Panc1 (cell line): ENCODE results near the gene TRAPPC12. TPM values are rescaled to one million over a fixed set of nuclear protein-coding genes. Genes with fewer than 3 reads are reported as not detected.

ENCODE experiments used
- ATAC-seq: fragments of 200-7000 bp; cut with Tn5 transposase; 2 replicates; pipeline ENCODE4 v1.9.1; 2020; ENCODE audit warnings: mild to moderate bottlenecking, moderate library complexity
- BruUV-seq: library from RNA; stranded (reverse); fragments of 400-500 nt; replicated peaks from 2 replicates; lab custom pipeline; 2021; lab: Mats Ljungman, UMichigan
- CTCF ChIA-PET: fragments of 300-600 bp; sonication (Branson Sonifier 250); formaldehyde crosslinking; loops from one replicate; lab custom pipeline; 2022; ENCODE audit warnings: antibody characterized with exemption; lab: Charles Lee
- POLR2A ChIA-PET: fragments of 300-600 bp; sonication (Branson Sonifier 250); formaldehyde crosslinking; loops from one replicate; lab custom pipeline; 2022; ENCODE audit warnings: antibody characterized with exemption; lab: Charles Lee
- DNase-seq: peaks from one replicate; pipeline ENCODE4 v3.0.0-alpha.2; 2010; ENCODE audit warnings: low read depth, low spot score
- H3K27ac ChIP-seq: 2 replicates; pipeline ENCODE4 v1.5.1; 2011; ENCODE audit warnings: mild to moderate bottlenecking, low read length, inconsistent platforms
- H3K27me3 ChIP-seq: fragments of 200-500 bp; sonication (Bioruptor generic); 2 replicates; pipeline ENCODE4 v1.6.0; 2014; ENCODE audit warnings: low read length, inconsistent platforms; ENCODE audit not compliant: control insufficient read depth, insufficient read depth
- H3K36me3 ChIP-seq: fragments of 200-500 bp; sonication (Bioruptor generic); 2 replicates; pipeline ENCODE4 v1.5.1; 2014; ENCODE audit warnings: inconsistent platforms, mild to moderate bottlenecking, low read length, moderate library complexity; ENCODE audit not compliant: control insufficient read depth, insufficient read depth
- H3K4me1 ChIP-seq: 2 replicates; pipeline ENCODE4 v1.5.1; 2011; ENCODE audit warnings: inconsistent platforms, mild to moderate bottlenecking, low read length, moderate library complexity; ENCODE audit not compliant: control insufficient read depth, insufficient read depth
- H3K4me3 ChIP-seq, 2 experiments: 2 replicates each; pipeline ENCODE4 v1.5.1; 2011 to 2012; ENCODE audit warnings: low read depth in 2 of 2, low read length in 2 of 2, mild to moderate bottlenecking in 2 of 2, inconsistent platforms in 1 of 2, moderate library complexity in 1 of 2
- H3K9me3 ChIP-seq: fragments of 200-500 bp; sonication (Bioruptor generic); 2 replicates; pipeline ENCODE4 v1.5.1; 2014; ENCODE audit warnings: low read depth, mild to moderate bottlenecking, inconsistent platforms, low read length, moderate library complexity; ENCODE audit not compliant: control insufficient read depth, insufficient read depth
- POLR2AphosphoS5 ChIP-seq: IDR thresholded peaks from 2 replicates; pipeline ENCODE4 v1.6.1; 2012; ENCODE audit warnings: mild to moderate bottlenecking, low read depth, low read length, moderate library complexity
- SIN3A ChIP-seq: IDR thresholded peaks from 2 replicates; pipeline ENCODE4 v1.6.1; 2012; ENCODE audit warnings: low read depth, mild to moderate bottlenecking, low read length, moderate library complexity, borderline replicate concordance; ENCODE audit not compliant: insufficient read depth
- TCF7L2 ChIP-seq: IDR thresholded peaks from 2 replicates; pipeline ENCODE4 v1.6.1; 2011; ENCODE audit warnings: mild to moderate bottlenecking, low read depth, low read length, inconsistent platforms
- in situ Hi-C: cut with HindIII; loops from 2 replicates; pipeline ENCODE4 v1.10.0; 2016; ENCODE audit warnings: low sequenced_read_pairs, low pct_unique_long_range_greater_than_20kb
- intact Hi-C: fragments of 100-400 bp; cut with micrococcal nuclease; formaldehyde crosslinking; loops from one replicate; pipeline ENCODE4 v1.10.0; 2022; ENCODE audit not compliant: unreplicated experiment
- total RNA-seq: library from RNA; stranded (reverse); gene quantifications from one replicate; pipeline ENCODE4 v1.2.1, GENCODE V29; 2021; ENCODE audit not compliant: unreplicated experiment
- TF ChIP-seq, protein P1 (sequence below): fragments of 450-650 bp; IDR thresholded peaks from 2 replicates; pipeline ENCODE4 v1.5.1; 2017; ENCODE audit warnings: mild to moderate bottlenecking
- TF ChIP-seq, protein P2 (sequence below), 2 experiments: IDR thresholded peaks; 2 replicates each; pipeline ENCODE4 v1.6.1; 2011 to 2012; ENCODE audit warnings: low read depth in 2 of 2, control low read depth in 1 of 2, low read length in 1 of 2, mild to moderate bottlenecking in 1 of 2, moderate library complexity in 1 of 2; ENCODE audit not compliant: insufficient read depth in 1 of 2

Gene TRAPPC12
- total RNA-seq, 1 experiment from 2014 or later: 78.7 TPM

- in situ Hi-C loops (no loop called here), intact Hi-C loops (no loop called here)
- H3K9me3 ChIP-seq: no peaks in the 10 kb centered on the region
- ChIA-PET POLR2A (no interaction called here), CTCF (no interaction called here)
- no peaks in the 10 kb centered on the region; the same call in 1 of the 2 replicates for H3K4me1 ChIP-seq
- no peak for DNase-seq
- H3K27me3 ChIP-seq: no peaks in the 10 kb centered on the region
- TF ChIP-seq, protein P1, sequence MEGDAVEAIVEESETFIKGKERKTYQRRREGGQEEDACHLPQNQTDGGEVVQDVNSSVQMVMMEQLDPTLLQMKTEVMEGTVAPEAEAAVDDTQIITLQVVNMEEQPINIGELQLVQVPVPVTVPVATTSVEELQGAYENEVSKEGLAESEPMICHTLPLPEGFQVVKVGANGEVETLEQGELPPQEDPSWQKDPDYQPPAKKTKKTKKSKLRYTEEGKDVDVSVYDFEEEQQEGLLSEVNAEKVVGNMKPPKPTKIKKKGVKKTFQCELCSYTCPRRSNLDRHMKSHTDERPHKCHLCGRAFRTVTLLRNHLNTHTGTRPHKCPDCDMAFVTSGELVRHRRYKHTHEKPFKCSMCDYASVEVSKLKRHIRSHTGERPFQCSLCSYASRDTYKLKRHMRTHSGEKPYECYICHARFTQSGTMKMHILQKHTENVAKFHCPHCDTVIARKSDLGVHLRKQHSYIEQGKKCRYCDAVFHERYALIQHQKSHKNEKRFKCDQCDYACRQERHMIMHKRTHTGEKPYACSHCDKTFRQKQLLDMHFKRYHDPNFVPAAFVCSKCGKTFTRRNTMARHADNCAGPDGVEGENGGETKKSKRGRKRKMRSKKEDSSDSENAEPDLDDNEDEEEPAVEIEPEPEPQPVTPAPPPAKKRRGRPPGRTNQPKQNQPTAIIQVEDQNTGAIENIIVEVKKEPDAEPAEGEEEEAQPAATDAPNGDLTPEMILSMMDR: no peak
- TF ChIP-seq SIN3A (no peak), TCF7L2 (no peak), POLR2AphosphoS5 (no peak)
- TF ChIP-seq, protein P2, sequence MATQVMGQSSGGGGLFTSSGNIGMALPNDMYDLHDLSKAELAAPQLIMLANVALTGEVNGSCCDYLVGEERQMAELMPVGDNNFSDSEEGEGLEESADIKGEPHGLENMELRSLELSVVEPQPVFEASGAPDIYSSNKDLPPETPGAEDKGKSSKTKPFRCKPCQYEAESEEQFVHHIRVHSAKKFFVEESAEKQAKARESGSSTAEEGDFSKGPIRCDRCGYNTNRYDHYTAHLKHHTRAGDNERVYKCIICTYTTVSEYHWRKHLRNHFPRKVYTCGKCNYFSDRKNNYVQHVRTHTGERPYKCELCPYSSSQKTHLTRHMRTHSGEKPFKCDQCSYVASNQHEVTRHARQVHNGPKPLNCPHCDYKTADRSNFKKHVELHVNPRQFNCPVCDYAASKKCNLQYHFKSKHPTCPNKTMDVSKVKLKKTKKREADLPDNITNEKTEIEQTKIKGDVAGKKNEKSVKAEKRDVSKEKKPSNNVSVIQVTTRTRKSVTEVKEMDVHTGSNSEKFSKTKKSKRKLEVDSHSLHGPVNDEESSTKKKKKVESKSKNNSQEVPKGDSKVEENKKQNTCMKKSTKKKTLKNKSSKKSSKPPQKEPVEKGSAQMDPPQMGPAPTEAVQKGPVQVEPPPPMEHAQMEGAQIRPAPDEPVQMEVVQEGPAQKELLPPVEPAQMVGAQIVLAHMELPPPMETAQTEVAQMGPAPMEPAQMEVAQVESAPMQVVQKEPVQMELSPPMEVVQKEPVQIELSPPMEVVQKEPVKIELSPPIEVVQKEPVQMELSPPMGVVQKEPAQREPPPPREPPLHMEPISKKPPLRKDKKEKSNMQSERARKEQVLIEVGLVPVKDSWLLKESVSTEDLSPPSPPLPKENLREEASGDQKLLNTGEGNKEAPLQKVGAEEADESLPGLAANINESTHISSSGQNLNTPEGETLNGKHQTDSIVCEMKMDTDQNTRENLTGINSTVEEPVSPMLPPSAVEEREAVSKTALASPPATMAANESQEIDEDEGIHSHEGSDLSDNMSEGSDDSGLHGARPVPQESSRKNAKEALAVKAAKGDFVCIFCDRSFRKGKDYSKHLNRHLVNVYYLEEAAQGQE (IDR thresholded peaks at IDR 0.05; ENCODE audit: insufficient read depth in 1 of 2, low read depth in 2 of 2, low read length in 1 of 2): no peak
- H3K36me3 ChIP-seq: no peaks in the 10 kb centered on the region
- no TSS peak for BruUV-seq
- ATAC-seq: peak; percentile 32; the same call in 1 of the 2 replicates
- H3K27ac ChIP-seq: no peak overlapping the region
- H3K4me3 ChIP-seq: no peak overlapping the region
Measured at GRCh38 chr2:3487028-3487425, 107.5 kb downstream of the TRAPPC12 start.

- TF ChIP-seq SIN3A: no peak
- TF ChIP-seq, protein P2 (IDR thresholded peaks at IDR 0.05; ENCODE audit: insufficient read depth in 1 of 2, low read depth in 2 of 2, low read length in 1 of 2): no peak
- no peak for TF ChIP-seq POLR2AphosphoS5
- no peak for TF ChIP-seq TCF7L2
- TF ChIP-seq, protein P1: no peak
- no peak for DNase-seq
- H3K4me1 ChIP-seq: no peaks in the 10 kb centered on the region; the same call in 1 of the 2 replicates
- POLR2A ChIA-PET: no interaction called here
- in situ Hi-C loops (no loop called here), intact Hi-C loops (no loop called here)
- CTCF ChIA-PET: no interaction called here
- no peaks in the 10 kb centered on the region for H3K9me3 ChIP-seq
- no peak overlapping the region for H3K4me3 ChIP-seq
- no peaks in the 10 kb centered on the region for H3K27me3 ChIP-seq
- H3K27ac ChIP-seq: no peak overlapping the region
- H3K36me3 ChIP-seq: no peaks in the 10 kb centered on the region
- BruUV-seq: no TSS peak
- ATAC-seq: no peak
Measured at GRCh38 chr2:3487432-3487831, 107.9 kb downstream of the TRAPPC12 start.
